HG03565 (cell line): ENCODE results near the gene PFKM.
"Not testable (repeated sequence)": the region's sequence is repeated elsewhere in the genome, so short reads cannot be mapped to it uniquely, and the experiment has no call there.

Source experiments
- ATAC-seq: cut with Tn5 transposase; IDR thresholded peaks from one replicate; pipeline ENCODE4 v1.9.1; 2021; ENCODE audit warnings: mild to moderate bottlenecking, moderate library complexity; ENCODE audit not compliant: unreplicated experiment

PFKM gene

DNA sequence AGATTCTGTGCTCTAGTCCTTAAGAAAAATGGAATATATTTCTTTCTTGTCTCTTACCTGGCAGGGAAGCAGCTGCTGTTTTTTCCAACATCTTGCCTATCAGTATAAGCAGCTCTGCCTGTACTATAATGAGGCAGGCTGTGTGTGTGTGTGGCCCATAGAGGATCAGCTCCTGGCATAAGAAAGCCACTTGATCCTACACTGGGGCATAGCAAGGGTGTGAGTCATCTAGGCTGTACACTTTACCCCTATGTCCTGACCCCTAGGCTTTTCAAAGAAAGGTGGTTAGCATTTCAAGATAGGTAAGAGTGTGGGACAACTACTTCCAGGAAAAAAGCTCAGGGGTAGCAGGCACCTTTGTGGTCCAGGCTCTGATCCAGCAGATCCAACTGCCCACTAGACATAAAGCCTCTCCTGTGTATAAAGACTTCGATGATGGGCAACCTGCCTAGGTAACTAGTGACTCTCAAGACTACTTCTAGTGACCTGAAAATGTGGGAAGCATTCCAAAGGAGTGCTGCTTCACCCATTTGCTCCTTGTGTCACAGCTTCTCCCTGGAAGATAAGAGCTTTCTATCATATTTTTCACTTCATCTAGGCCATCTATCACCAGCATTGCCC lies 8.4 kb upstream of the PFKM start:
- ATAC-seq, result no peak

GRCh38 chr12:48111312-48111693 lies 7.9 kb upstream of the PFKM start:
- not testable (repeated sequence) for ATAC-seq

DNA sequence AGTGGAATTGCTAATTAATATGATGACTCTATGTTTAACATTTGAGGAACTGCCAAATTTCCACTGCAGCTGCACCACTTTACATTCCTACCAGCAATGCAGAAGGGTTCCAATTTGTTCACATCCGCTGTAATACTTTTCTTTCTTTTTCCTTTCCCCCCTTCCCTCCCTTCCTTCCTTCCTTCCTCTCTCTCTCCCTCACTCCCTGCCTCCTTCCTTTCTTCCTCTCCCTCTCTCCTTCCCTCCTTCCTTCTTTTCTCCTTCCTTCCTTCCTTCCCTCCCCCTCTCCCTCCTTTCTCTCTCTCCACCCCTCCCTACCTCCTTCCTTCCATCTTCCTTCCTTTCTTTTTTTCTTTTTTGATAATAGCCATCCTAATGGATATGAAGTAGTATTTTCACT lies 3.2 kb upstream of the PFKM start:
- no peak for ATAC-seq

DNA sequence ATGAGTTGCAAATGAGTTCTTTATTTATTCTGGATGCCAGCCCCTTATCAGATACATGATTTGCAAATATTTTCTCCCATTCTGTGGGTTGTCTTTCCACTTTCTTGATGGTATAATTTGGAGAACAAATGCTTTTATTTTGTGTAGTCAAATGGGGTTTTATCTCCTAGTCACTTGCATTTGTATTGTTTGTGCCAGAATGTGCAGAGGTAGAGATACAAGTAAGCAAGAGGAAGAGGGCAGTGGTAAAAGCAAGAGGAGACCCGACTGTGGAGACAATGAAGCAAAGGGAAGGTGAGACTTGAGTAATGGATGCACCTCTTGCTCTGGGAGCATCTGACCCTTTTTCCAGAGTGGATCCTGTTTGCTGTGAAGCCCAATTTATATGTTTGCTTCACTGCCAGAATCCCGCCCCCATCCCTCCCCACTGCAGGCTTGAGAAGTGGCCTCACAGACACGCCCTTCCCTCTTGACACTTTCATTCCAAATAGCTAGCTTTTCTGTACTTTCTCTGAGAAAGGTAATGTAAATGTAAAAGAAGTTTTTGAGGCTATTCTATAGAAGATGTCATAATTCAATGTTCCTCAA lies 786 bp upstream of the PFKM start:
- ATAC-seq, result no peak

GRCh38 chr12:48119834-48120195 lies 651 bp downstream of the PFKM start:
- no peak for ATAC-seq

DNA sequence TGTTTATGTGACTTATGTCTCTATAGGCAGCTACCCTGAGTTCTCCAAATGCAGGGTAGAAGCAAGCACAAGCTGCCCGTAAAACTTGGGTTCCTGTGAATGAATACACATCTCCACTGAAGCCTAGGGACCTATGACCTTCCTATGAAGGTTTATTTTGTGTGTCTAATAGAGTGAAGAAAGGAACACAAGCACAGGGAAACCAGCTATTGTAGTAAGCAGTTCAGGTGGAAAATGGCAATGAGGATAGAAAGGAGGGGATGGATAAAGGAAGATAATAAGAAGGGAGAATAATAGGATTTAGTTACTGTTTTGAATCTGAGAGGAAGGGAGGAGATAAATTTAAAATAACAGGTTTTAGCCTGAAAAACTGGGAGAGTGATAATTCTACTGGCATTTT lies 2.4 kb downstream of the PFKM start:
- no peak for ATAC-seq

DNA sequence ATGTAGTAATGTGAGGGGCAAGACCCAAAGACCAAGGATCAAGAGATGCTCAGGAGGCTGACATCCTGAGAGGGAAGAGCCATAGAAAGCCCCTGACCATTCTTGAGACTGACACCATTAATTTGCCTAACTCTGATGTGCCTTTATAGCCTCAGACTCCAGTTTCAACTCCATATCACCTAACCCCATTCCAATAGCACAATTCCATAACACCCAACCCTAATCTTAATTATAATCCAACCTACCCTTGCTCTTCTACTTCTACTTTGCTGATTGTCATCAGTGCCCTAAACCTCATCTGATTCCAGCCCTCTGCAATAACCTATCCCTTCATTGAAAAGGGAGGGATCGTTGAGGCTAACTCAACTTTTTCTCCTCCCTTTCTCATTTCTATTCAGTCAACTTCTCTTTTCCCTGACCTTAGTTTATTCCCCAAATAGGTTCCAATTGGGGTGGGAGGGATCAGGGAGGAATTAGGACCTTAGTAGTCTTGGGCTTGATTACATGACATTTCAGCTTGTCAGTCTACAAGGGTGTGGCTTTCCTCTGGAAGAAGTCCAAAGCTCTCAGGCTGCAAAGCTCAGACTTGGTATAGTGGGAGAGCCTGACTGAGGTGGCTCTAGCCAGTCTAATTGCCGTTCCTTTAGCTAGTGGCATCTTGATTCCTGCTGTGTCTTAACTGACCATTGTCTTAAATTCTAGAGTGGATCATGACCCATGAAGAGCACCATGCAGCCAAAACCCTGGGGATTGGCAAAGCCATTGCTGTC lies 3.1 kb downstream of the PFKM start:
- ATAC-seq, result no peak

- no peak for ATAC-seq
These were observed 4.0 kb downstream of the PFKM start for GRCh38 chr12:48123169-48123568.

GRCh38 chr12:48125542-48125941 lies 6.4 kb downstream of the PFKM start:
- ATAC-seq, result not testable (repeated sequence)

GRCh38 chr12:48125985-48126384 lies 6.8 kb downstream of the PFKM start:
- no peak for ATAC-seq

GRCh38 chr12:48126953-48127630 lies 7.9 kb downstream of the PFKM start:
- ATAC-seq, result no peak

DNA sequence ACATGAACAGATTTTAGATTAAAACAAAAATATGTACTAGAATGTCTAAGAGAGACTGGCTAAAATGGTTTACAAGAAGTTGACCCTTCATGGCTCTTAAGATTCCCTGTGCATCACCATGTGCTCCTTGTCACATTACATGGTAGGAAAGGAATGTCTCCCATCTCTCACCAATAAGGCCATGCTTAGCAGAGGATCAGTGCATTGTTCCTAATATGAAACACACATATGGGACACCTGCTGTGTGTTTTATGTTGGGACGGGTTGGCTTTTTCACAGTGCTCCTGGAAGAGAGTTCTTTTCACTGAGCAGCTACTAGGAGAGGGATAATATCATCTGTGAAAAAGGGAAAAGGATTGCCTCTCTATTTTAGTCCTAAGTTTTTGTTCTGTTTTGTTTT lies 9.6 kb downstream of the PFKM start:
- ATAC-seq, result no peak

GRCh38 chr12:48129376-48129775 lies 10.2 kb downstream of the PFKM start:
- no peak for ATAC-seq

DNA sequence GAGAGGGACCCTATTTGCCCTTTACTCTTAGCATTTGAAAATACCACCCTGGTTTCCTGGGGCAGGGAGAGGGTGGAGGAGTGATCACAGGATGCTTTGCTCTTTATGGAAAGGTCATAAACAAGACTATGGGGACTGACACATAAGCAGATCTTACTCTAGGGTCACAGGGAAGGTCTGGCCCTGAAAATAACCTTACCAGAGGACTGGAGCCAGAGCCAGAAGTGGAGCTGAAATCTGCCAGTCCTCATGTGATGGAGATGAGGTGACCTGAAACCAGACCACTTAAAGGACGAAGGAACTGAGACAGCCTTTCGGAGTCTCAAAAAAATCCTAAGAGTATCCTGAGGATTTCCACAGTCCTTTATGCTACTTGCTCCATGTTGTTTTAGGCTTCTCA lies 12.4 kb downstream of the PFKM start:
- no peak for ATAC-seq

DNA sequence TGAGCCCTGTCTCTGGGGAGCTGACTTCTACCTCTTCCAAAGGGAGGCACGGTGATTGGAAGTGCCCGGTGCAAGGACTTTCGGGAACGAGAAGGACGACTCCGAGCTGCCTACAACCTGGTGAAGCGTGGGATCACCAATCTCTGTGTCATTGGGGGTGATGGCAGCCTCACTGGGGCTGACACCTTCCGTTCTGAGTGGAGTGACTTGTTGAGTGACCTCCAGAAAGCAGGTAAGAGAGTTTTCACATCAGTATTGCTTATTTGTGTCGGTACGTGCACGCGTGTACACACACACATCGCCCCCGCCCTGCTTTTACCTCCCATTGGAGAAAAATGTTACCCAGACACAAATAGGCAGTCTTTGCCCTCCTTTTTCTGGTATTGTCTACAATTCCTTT lies 13.7 kb downstream of the PFKM start:
- ATAC-seq, result no peak

GRCh38 chr12:48135027-48135426 lies 15.9 kb downstream of the PFKM start:
- ATAC-seq, result no peak

GRCh38 chr12:48142818-48143674 lies 23.9 kb downstream of the PFKM start:
- no peak for ATAC-seq

GRCh38 chr12:48143898-48144297 lies 24.7 kb downstream of the PFKM start:
- ATAC-seq, result no peak

DNA sequence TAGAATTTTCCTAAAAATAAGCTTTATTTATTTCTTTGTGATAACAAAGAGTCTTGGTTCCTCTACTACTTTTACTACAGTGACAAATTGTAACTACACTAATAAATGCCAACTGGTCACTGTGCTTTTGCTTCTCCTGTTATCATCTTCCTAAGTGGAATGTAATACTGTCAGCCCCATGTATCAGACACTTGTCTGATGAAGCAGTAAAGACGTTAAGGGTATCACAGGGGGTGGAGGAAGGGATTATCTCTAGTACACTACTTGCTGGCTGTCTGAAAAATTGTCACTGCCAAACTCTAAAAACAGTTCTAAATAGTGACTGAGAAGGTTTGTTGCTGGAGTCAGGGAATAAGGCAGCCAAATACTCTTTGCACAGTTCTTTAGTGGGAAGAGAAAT lies 26.8 kb downstream of the PFKM start:
- no peak for ATAC-seq

- ATAC-seq, result no peak
These were observed 32.1 kb downstream of the PFKM start for GRCh38 chr12:48151103-48151771.
